LNCAP (cell line): ENCODE results near the gene HDAC8.

ENCODE experiments used
- CTCF ChIP-seq: fragments of 450-650 bp; IDR thresholded peaks from 2 replicates; pipeline ENCODE4 v1.5.1; 2017; ENCODE audit warnings: mild to moderate bottlenecking

HDAC8 gene

GRCh38 chrX:72360326-72360725 is 212.3 kb downstream of the HDAC8 start:
- no peak for TF ChIP-seq CTCF

GRCh38 chrX:72358313-72358712 is 214.3 kb downstream of the HDAC8 start:
- TF ChIP-seq CTCF: no peak

GRCh38 chrX:72352786-72353185 is 219.9 kb downstream of the HDAC8 start:
- no peak for TF ChIP-seq CTCF

DNA sequence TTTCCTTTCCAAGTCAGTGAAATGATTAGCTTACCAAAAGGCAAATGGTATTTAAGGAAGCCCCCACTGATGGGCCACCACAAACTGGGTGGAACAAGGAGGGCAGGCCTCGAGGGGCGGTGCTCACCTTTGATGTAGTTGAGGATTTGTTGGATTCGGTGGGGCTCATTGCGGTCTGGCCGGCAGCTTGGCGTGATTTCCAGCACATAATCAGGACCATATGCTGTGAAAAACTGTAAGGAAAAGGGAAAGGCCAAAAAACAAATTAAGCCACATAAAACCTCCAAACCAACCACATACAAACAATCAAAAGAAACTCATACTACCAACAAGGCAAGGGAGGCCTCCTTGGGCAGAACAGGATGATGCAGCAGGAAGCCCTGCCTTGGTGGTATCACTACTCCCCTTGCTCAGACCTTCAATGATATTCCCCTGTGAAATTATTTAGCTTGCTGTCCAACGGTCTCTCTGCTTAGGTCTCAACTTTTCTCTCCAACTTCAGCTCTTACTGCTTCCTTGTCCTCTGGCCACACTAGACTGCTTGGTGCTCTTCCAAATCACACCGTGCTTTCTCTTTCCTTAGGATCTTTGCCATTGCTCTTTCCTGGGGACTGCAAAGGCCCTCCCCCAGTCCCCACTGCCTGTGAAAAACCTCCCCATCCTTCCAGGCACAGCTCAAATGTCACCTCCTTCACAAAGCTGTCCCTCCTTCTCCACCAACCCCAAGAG is 220.9 kb downstream of the HDAC8 start:
- no peak for TF ChIP-seq CTCF

- TF ChIP-seq CTCF: no peak
Measured at GRCh38 chrX:72349190-72349589, 223.5 kb downstream of the HDAC8 start.

- no peak for TF ChIP-seq CTCF
Measured at GRCh38 chrX:72348247-72348979, 224.2 kb downstream of the HDAC8 start.

DNA sequence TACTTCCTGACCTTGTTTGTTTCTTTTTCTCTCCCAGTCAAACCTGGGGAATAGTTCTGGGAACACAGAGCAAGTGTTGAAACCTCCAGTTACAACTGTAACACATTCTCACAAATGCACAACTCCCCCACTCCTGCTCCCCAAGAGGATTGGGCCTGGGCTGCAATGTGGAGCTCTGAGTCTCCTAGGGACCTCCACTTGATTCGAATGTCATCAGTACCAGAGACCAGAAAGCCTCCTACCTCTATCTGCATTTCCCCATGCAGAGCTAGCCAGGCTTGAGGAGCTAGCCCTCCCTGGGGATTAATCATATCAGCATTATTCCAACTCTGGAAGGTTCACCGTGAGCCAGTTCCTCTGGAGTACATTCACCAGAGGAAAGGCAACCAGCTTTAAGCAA is 225.3 kb downstream of the HDAC8 start:
- TF ChIP-seq CTCF: no peak
